ENCODE data around the gene SLC25A21. TPM values are rescaled to one million over a fixed set of nuclear protein-coding genes. Genes with fewer than 3 reads are reported as not detected.

SLC25A21 gene
- total and polyA plus RNA-seq, 9 donors: 0.57 to 1.6 (median 1.1) TPM; not detected in 1

GRCh38 chr14:36997843-36998242 is 174.6 kb downstream of the SLC25A21 start:
- no peaks in the 10 kb centered on the region for H3K4me1 ChIP-seq (ENCODE audit: insufficient read depth)
- no peaks in the 10 kb centered on the region for H3K36me3 ChIP-seq
- no peak for DNase-seq
- no peaks in the 10 kb centered on the region for H3K27me3 ChIP-seq
- intact Hi-C loops (cut with DNase I): no loop called here
- H3K9me3 ChIP-seq: no peaks in the 10 kb centered on the region
- no peak overlapping the region for H3K27ac ChIP-seq
- 9 to 15% (median 13%) methylated on average over 4 of the region's 4 CpGs for WGBS, 3 donors
- no peak overlapping the region for H3K4me3 ChIP-seq
- TF ChIP-seq CTCF (IDR thresholded peaks at IDR 0.05) (no peak), EP300 (IDR thresholded peaks at IDR 0.05) (no peak), POLR2A (IDR thresholded peaks at IDR 0.05) (no peak)

- 89 to 93% (median 92%) methylated on average over 5 of the region's 5 CpGs for WGBS, 3 donors
- no peak for DNase-seq
- H3K9me3 ChIP-seq: no peaks in the 10 kb centered on the region
- no peak overlapping the region for H3K4me3 ChIP-seq
- no peaks in the 10 kb centered on the region for H3K4me1 ChIP-seq (ENCODE audit: insufficient read depth)
- intact Hi-C loops (cut with DNase I): no loop called here
- H3K27me3 ChIP-seq: no peaks in the 10 kb centered on the region
- H3K27ac ChIP-seq: no peak overlapping the region
- TF ChIP-seq CTCF (IDR thresholded peaks at IDR 0.05): no peak
- TF ChIP-seq EP300 (IDR thresholded peaks at IDR 0.05): no peak
- no peaks in the 10 kb centered on the region for H3K36me3 ChIP-seq
These were observed 175.4 kb downstream of the SLC25A21 start for GRCh38 chr14:36996857-36997590.

DNA sequence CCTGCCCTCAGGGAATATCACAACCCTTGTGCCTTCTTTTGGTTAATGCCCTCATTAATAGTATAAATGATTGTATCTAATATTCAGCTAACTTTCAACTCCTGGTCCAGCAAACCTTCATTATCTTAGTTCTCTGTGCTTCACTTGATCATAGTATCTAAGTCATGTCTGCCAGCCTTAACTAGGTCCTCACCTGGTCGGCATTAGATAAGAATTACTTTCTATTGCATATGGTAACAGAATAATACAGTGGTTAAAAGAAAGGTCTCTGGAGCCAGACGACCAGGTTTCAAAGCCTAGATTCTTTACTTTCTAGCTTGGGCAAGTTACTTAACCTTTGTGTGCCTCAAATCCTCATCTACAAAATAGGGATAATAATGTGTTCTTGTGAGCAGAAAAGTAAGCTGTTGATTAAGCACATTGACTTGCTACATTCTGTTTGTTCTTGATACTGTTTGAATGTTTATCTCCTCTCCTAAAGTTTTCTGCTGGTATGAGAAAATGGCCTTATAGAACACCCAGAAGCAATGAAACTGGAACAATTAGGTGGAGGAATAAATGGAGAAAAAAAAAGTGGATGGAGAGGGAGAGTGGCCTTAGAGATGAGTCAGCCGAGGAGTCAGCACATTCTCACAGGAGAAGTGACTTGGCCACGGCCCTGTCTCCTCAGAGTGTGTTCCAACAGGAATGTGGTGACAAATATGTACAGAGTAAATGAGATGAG is 176.1 kb downstream of the SLC25A21 start:
- no peak for DNase-seq
- intact Hi-C loops (cut with DNase I): no loop called here
- no peak overlapping the region for H3K4me3 ChIP-seq
- no peaks in the 10 kb centered on the region for H3K27me3 ChIP-seq
- no peak overlapping the region for H3K27ac ChIP-seq
- no peaks in the 10 kb centered on the region for H3K4me1 ChIP-seq (ENCODE audit: insufficient read depth)
- no peaks in the 10 kb centered on the region for H3K9me3 ChIP-seq
- no peaks in the 10 kb centered on the region for H3K36me3 ChIP-seq
- WGBS, 3 donors: 79 to 83% (median 81%) methylated on average over 4 of the region's 4 CpGs
- TF ChIP-seq CTCF (IDR thresholded peaks at IDR 0.05): no peak
- no peak for TF ChIP-seq POLR2A (IDR thresholded peaks at IDR 0.05)
- no peak for TF ChIP-seq EP300 (IDR thresholded peaks at IDR 0.05)

GRCh38 chr14:36989806-36990205 is 182.6 kb downstream of the SLC25A21 start:
- DNase-seq: no peak
- H3K27ac ChIP-seq: no peak overlapping the region
- TF ChIP-seq CTCF (IDR thresholded peaks at IDR 0.05) (no peak), POLR2A (IDR thresholded peaks at IDR 0.05) (no peak), EP300 (IDR thresholded peaks at IDR 0.05) (no peak)
- H3K4me1 ChIP-seq (ENCODE audit: insufficient read depth): no peaks in the 10 kb centered on the region
- intact Hi-C loops (cut with DNase I): no loop called here
- no peaks in the 10 kb centered on the region for H3K36me3 ChIP-seq
- WGBS, 3 donors: 85 to 89% (median 88%) methylated on average over 3 of the region's 3 CpGs
- no peaks in the 10 kb centered on the region for H3K27me3 ChIP-seq
- H3K4me3 ChIP-seq: no peak overlapping the region
- no peaks in the 10 kb centered on the region for H3K9me3 ChIP-seq

Data from ovary (tissue), 9 donors.